K562 (cell line): ENCODE results near the gene LHPP. TPM values are rescaled to one million over a fixed set of nuclear protein-coding genes. Genes with fewer than 3 reads are reported as not detected.

ENCODE experiments used
- HDAC1 ChIP-seq, 2 experiments: fragments of 450-650 bp; IDR thresholded peaks; 2 replicates each; pipeline ENCODE4 v1.6.1; 2016 to 2017; ENCODE audit warnings: inconsistent platforms in 1 of 2, mild to moderate bottlenecking in 1 of 2, moderate library complexity in 1 of 2
- ZBTB40 ChIP-seq, 2 experiments: fragments of 450-650 bp in 1 of 2; sonication (generic) in 1 of 2; formaldehyde crosslinking in 1 of 2; IDR thresholded peaks; 2 replicates each; pipeline versions ENCODE4 v1.7.1 to v1.9.0; 2016 to 2022; ENCODE audit warnings: inconsistent platforms in 1 of 2, mild to moderate bottlenecking in 1 of 2, missing genetic modification reagents in 1 of 2
- polyA plus RNA-seq, 8 experiments: library from polyadenylated mRNA; depleted of rRNA in 4 of 8; stranded (reverse) in 5 of 8; unstranded in 3 of 8; fragments of >200 nt; fragmentation: Nextera tagmentation in 2 of 8; fragmentation: Illumina TruSeq in 1 of 8; extraction: Ambion mirVana in 2 of 8; extraction: Trizol in 1 of 8; gene quantifications; 2 replicates each; pipeline versions ENCODE4 v1.2.1 to v1.2.3, GENCODE V29; 2011 to 2014; ENCODE audit warnings: inconsistent platforms in 1 of 8, missing spikeins in 1 of 8
- total RNA-seq, 7 experiments: library from RNA; depleted of rRNA in 6 of 7; stranded (reverse); fragments of >200 nt in 6 of 7; fragmentation: Illumina TruSeq in 2 of 7; extraction: Trizol in 2 of 7; gene quantifications; 2 replicates each; pipeline versions ENCODE4 v1.2.1 to v1.2.3, GENCODE V29; 2011 to 2021; ENCODE audit warnings: low replicate concordance in 1 of 7

The LHPP gene
- total and polyA plus RNA-seq, 9 of the 15 experiments (the other 6 are each of a cell fraction or from before 2014, with no cell fraction given) = 0.34 to 7.4 (median 3.0) TPM

GRCh38 chr10:124660404-124661125 lies 198.9 kb downstream of the LHPP start (continued):
- peak; percentile 94 for TF ChIP-seq ZBTB40 (IDR thresholded peaks at IDR 0.05)
- TF ChIP-seq ZBTB40 (CRISPR knock-in tag; IDR thresholded peaks at IDR 0.05) = peak; percentile 90
- TF ChIP-seq HDAC1 (IDR thresholded peaks at IDR 0.05) = no peak
